Amygdala (tissue), 56 donors: ENCODE measurements around the gene UNC45A.
A peak's percentile ranks its signal among the peaks of the same experiment; 100 is the strongest.
"Not testable (repeated sequence)": the region's sequence is repeated elsewhere in the genome, so short reads cannot be mapped to it uniquely, and the experiment has no call there.

ENCODE experiments used
- DNase-seq, 56 donors: peaks; one replicate each; lab custom pipeline; 2025; lab: John Stamatoyannopoulos, UW

Gene UNC45A, protein sequence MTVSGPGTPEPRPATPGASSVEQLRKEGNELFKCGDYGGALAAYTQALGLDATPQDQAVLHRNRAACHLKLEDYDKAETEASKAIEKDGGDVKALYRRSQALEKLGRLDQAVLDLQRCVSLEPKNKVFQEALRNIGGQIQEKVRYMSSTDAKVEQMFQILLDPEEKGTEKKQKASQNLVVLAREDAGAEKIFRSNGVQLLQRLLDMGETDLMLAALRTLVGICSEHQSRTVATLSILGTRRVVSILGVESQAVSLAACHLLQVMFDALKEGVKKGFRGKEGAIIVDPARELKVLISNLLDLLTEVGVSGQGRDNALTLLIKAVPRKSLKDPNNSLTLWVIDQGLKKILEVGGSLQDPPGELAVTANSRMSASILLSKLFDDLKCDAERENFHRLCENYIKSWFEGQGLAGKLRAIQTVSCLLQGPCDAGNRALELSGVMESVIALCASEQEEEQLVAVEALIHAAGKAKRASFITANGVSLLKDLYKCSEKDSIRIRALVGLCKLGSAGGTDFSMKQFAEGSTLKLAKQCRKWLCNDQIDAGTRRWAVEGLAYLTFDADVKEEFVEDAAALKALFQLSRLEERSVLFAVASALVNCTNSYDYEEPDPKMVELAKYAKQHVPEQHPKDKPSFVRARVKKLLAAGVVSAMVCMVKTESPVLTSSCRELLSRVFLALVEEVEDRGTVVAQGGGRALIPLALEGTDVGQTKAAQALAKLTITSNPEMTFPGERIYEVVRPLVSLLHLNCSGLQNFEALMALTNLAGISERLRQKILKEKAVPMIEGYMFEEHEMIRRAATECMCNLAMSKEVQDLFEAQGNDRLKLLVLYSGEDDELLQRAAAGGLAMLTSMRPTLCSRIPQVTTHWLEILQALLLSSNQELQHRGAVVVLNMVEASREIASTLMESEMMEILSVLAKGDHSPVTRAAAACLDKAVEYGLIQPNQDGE

DNA sequence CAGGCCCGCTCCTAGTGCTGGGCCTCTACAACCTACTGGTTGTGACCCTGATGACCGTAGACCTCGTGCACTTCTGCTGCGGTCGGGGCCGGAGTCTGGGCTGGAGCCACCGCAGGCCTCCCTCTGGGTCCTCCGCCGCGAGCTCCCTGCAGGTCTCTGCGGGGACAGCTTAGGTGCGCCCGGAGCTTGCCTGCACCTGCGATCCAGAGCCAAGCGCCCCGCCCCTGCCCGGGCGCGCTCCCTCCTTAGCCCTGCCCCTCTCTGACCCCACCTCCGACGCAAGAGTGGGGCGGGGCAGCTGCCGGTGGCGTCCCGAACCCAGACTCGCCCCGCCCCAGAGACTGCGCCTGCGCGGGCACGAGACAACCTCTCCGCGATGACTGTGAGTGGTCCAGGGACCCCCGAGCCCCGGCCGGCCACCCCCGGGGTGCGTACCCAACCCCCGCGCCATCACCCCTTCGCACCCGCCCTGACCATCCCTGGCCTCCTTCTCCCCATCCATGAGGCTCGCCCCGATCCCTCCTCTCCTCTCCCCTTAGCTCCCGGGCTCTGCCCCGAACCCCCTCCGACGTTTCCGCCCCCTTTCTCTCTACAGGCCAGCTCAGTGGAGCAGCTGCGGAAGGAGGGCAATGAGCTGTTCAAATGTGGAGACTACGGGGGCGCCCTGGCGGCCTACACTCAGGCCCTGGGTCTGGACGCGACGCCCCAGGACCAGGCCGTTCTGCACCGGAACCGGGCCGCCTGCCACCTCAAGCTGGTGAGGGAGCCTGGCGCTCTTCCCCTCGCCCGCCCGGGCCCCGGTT, at the start of gene UNC45A:
UNC45A (plus strand) TSS at position 337 of the 803 bp plus-strand sequence; CDS start at position 377, 40 bp downstream.
- DNase-seq: peak in 55 of 56 donors; percentile 32 to 93 (median 79)

DNA sequence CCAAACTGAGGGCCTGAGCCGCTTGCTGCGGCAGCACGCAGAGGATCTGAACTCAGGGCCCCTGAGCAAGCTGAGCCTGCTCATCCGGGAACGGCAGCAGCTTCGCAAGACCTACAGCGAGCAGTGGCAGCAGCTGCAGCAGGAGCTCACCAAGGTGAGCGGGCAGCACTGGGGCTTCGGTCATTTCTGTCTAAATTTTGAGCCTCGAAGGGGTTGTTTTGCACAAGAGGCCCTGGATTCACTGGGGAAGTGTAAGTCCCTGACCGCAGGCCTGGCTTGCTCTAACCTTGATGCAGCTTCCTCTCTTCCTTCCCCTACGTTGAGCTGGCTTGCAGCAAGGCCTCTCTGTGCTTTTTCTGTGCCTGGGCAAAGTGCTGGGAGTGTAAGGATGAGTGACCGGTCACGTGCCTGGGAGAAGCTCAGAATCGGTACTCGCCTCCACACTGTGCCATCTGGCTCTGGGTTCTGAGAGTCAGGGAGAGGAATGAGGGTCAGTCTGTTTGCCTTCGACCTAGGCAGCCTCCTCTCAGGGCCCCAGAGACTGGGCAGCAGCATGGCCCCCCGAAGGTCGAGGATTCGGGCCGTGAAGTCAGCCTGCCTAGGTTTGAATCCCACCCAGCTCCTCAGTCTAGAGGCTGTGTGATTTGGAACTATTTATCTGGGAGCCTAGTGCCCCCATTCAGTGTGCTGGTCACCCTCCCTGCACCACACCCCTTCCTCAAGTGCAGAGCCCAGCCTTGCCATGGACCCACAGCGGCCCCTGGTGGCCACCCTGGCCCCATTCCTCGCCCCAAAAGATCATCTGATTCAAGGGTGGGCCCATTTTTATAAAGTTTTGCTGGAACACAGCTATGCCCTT, 49.4 kb upstream of the UNC45A start:
- DNase-seq: peak in 45 of 56 donors; percentile 12 to 82 (median 45)

DNA sequence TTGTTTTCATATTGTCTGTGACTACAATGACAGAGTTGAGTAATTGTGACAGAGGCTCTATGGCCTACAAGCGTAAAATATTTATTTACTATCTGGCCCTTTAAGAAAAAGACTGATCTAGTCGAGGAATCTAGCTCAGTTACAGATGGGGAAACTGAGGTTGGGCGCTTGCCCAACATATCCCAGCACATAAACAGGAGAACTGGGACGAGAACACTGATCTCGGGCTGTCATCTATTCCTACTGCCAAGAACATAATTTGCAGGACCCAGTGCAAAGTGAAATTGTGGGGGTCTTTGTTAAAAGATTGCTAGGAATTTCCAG, 48.8 kb upstream of the UNC45A start:
- no peak for DNase-seq

DNA sequence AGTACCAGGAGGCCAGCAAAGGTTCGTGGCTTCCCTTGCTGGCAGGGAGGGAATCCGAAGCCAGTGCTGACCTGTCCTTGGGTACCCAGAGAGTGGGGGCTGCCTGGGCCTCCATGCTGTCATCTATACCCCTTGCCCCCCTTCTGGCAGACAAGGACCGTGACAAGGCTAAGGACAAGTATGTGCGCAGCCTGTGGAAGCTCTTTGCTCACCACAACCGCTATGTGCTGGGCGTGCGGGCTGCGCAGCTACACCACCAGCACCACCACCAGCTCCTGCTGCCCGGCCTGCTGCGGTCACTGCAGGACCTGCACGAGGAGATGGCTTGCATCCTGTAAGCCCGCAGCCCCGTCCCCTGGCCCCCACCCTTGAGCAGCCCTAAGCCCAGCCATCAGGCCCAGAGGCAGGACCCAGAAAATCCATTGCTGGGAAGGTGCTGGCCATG, 48.0 kb upstream of the UNC45A start:
- DNase-seq: no peak

DNA sequence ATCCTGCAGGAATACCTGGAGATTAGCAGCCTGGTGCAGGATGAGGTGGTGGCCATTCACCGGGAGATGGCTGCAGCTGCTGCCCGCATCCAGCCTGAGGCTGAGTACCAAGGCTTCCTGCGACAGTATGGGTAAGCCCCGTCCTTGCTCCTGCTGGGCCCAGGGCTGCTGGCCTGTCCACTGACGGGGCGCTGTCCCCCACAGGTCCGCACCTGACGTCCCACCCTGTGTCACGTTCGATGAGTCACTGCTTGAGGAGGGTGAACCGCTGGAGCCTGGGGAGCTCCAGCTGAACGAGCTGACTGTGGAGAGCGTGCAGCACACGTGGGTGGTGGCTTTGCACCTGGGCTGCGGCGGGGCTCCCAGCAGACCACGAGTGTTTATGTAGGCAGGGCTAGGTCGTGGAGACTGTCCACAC, 45.8 kb upstream of the UNC45A start:
- DNase-seq: no peak

DNA sequence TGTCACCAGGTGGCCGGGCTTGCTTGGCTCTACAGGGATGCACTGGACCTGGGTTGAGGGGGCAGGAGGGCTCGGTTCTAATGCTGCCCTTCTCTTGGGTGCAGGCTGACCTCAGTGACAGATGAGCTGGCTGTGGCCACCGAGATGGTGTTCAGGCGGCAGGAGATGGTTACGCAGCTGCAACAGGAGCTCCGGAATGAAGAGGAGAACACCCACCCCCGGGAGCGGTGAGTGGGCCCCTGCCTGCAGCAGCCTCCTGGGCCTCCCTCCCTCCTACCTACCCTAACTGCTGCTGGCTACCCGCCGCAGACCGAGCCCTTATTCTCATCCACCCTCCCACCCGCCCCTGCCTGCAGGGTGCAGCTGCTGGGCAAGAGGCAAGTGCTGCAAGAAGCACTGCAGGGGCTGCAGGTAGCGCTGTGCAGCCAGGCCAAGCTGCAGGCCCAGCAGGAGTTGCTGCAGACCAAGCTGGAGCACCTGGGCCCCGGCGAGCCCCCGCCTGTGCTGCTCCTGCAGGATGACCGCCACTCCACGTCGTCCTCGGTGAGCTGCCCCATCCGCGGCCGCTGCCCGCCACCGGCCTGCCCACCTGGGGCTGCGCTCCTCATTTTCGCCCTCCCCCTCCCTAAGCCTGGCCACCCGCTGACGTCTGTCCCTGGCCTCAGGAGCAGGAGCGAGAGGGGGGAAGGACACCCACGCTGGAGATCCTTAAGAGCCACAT, 45.2 kb upstream of the UNC45A start:
- DNase-seq: no peak

DNA sequence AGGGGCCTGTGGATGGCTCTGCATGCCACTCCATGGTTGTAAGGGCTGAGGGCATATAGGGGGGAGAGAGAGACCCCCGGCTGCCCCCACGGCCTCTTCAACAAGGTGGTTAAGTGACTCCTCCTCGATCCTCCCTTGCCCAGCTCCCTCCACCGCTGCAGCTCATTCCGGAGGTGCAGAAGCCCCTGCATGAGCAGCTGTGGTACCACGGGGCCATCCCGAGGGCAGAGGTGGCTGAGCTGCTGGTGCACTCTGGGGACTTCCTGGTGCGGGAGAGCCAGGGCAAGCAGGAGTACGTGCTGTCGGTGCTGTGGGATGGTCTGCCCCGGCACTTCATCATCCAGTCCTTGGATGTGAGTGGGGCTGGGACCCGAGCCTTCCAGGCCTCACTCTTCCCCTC, 44.2 kb upstream of the UNC45A start:
- DNase-seq: no peak

DNA sequence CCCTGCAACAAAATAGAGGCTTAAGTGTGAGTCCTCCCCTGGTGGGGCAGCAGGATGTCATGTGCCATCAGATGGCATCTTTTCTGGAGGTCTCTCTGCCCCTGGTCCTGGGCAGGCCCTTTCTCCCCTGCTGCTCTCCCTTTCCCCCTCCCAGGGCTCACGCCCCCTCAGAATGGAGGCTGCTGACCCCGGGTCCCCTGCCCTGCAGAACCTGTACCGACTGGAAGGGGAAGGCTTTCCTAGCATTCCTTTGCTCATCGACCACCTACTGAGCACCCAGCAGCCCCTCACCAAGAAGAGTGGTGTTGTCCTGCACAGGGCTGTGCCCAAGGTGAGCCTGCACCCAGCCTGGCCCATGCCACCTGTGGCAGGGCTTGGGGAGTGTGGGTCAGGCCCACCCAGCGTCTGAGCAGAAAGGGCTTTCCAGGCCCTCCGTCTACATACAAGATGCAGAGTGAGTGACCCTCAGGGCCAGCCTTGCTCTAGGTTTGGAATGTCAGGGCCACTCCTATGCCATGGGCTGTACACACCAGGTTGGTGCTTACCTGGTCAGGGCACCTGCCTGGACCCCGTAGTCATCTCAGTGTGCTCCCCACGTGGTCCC, 43.6 kb upstream of the UNC45A start:
- no peak for DNase-seq

DNA sequence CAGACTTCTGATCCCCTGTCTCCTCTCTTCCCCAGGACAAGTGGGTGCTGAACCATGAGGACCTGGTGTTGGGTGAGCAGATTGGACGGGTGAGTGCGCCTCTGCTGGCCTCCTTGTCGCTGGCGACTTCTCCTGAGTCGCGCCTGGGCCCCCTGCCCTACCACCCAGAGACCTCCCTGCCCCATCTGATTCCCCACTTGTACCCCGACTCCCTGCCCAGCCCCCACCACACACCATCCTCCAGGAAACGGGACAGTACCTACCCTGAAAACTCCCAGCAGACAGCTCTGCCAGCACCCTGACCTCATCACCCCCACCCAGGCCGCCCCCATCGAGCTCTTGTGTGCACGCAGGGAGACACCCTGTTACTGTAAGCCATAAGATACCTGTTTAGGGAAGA, 43.1 kb upstream of the UNC45A start:
- no peak for DNase-seq

DNA sequence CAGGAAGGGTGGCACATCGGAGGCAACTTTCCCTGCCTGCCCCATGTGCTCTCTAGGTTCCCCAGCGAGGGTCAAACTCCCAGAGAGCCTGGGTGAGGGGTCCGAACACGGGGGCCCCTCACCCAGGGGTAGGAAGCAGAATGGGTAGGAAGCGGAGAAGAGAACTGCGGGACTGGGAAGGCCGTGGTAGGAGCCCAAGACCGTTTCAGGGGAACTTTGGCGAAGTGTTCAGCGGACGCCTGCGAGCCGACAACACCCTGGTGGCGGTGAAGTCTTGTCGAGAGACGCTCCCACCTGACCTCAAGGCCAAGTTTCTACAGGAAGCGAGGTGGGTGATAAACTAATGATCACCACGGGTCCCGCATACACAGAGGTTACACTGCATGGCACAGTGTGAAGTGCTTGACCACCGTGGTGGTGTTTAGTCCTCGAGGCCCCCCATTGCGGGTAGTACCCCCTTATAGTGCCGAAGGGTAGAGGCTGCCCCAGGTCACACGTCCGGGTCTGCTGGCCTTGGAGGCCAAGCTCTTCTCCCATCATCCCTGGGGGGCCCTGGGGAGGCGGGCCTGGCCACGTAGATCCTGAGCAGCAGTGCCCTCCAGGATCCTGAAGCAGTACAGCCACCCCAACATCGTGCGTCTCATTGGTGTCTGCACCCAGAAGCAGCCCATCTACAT, 42.4 kb upstream of the UNC45A start:
- DNase-seq: no peak

DNA sequence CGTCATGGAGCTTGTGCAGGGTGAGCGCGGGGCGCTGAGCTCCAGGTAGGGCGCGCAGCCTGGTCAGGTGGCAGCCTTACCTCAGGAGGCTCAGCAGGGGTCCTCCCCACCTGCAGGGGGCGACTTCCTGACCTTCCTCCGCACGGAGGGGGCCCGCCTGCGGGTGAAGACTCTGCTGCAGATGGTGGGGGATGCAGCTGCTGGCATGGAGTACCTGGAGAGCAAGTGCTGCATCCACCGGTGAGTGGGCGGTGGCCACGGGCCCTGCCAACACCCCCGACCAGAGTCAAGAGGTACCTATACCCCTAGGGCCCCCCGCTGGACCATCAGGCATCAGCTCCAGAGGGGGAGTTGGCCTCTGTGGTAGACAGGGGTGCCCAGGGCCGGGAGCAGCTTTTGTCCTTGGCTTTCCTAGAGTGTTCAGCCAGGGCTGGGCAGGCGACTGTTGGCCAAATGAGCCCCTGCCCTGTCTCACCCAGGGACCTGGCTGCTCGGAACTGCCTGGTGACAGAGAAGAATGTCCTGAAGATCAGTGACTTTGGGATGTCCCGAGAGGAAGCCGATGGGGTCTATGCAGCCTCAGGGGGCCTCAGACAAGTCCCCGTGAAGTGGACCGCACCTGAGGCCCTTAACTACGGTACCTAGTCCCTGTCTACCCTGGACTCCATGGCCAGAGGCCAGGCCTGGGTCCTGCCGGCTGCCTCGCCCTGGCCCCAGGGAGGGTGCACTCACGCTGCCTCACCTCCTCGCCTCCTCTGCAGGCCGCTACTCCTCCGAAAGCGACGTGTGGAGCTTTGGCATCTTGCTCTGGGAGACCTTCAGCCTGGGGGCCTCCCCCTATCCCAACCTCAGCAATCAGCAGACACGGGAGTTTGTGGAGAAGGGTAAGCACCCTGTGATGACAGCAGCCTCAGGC, 41.7 kb upstream of the UNC45A start:
- no peak for DNase-seq

DNA sequence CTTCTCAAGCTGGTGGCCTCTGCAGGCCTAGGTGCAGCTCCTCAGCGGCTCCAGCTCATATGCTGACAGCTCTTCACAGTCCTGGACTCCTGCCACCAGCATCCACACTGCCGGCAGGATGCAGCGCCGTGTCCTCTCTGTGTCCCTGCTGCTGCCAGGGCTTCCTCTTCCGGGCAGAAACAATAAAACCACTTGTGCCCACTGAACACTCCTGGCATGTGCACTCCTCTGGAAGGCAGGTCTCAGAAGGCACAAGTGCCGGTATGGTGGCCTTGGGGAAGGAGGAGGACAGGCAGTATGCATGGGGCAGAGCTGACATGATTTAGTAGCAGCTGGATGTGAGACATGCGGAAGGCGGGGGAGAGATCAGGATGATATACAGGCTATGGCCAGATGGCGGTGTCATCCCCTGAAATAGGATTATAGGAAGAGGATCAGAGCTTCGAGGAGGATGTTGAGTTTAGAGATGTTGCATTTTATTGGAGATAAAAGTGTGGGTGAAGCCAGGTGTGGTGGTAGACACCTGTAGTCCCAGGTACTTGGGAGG, 39.4 kb upstream of the UNC45A start:
- peak in 47 of 56 donors; percentile 22 to 85 (median 60) for DNase-seq

DNA sequence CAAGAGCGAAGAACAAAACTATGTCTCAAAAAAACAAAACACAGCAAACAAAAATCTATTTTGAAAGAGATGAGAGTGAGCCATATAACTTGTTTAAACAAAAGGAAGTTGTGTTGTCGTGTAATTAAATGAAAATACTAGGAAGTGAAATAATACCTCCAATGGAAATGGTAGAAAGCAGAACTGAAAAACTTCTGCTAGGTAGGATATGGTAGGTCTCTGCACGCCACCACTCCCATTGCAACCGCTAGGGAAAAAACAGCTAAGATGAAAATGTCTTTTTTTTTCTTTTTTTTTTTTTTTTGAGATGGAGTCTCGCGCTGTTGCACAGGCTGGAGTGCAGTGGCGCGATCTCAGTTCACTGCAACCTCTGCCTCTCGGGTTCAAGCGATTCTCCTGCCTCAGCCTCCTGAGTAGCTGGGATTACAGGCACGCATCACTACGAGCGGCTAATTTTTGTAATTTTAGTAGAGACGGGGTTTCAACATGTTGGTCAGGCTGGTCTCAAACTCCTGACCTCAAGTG, 37.9 kb upstream of the UNC45A start:
- not testable (repeated sequence) for DNase-seq

DNA sequence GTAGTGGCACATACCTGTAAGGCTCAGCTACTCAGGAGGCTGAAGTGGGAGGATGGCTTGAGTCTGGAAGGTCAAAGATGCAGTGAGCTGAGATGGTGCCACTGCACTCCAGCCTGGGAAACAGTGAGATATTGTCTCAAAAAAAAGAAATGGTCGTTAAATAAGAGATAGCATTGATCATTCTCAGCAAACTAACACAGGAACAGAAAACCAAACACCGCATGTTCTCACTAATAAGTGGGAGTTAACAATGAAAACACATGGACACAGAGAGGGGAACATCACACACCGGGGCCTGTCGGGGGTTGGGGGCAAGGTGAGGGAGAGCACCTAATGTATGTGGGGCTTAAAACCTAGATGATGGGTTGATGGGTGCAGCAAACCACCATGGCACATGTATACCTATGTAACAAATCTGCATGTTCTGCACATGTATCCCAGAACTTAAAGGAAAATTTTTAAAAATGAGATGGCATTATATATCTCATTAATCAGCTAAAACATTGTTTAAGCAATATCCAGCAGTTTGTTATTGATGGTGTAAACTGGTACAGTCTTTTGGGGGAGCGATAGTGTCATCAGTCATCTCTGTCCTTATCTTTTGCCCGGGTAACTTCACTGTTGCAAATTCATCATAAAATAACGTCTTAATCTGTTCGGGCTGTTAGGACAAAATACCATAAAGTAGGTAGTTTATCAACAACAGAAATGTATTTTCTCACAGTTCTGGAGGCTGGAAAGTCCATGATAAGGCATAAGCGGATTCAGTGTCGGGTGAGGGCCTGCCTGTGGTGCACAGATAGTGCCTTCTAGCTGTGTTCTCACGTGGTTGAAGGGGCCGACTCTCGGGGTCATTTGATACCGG, 33.7 kb upstream of the UNC45A start:
- DNase-seq: peak in 11 of 56 donors; percentile 10 to 38 (median 28)
